Measurements from ENCODE around the gene OTUB2. TPM values are rescaled to one million over a fixed set of nuclear protein-coding genes. Genes with fewer than 3 reads are reported as not detected.

The OTUB2 gene
- total and polyA plus RNA-seq, 10 donors: 0.07 to 1.1 (median 0.43) TPM

DNA sequence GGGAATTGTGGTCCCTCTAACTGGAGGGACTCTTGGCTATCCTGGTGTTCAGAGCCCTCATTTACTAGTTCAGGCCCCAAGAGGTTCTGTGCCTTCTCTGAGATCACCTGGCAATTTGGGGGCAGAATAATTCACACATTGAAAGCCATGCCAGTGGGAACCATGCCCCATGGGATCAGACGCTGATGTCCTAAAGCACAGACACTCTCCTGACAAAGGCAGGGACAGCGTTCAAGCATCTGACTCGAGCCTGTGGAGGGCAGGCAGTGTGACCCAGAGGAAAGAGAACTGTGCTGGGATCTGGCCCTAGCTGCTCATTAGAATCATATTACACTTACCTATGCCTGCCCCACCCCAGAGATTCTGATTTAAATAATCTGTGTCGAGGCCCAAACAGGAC, 47.4 kb upstream of the OTUB2 start:
- Histone ChIP-seq H3K36me3 (no peaks in the 10 kb centered on the region), H3K9me3 (peaks cover 0 to 11% (median 9%) of the 10 kb centered on the region in 8 donors), H3K27me3 (replicated peaks in 1 of 7) (peaks cover 0 to 57% (median 0%) of the 10 kb centered on the region in 7 donors), H3K4me1 (peaks cover 4 to 46% (median 19%) of the 10 kb centered on the region in 6 donors), H3K4me3 (no peak overlapping the region), H3K27ac (peak overlapping the region in 6 of 8 donors; percentile 14 to 50 (median 28))
- no peak for DNase-seq
- WGBS, 5 donors: 72 to 91% (median 78%) methylated on average over 4 of the region's 4 CpGs
- intact Hi-C loops (cut with DNase I; ENCODE audit: low total_unique reads): no loop called here
- TF ChIP-seq POLR2A (IDR thresholded peaks at IDR 0.05) (no peak), POLR2AphosphoS5 (IDR thresholded peaks at IDR 0.05) (no peak)
- TF ChIP-seq, protein P1, sequence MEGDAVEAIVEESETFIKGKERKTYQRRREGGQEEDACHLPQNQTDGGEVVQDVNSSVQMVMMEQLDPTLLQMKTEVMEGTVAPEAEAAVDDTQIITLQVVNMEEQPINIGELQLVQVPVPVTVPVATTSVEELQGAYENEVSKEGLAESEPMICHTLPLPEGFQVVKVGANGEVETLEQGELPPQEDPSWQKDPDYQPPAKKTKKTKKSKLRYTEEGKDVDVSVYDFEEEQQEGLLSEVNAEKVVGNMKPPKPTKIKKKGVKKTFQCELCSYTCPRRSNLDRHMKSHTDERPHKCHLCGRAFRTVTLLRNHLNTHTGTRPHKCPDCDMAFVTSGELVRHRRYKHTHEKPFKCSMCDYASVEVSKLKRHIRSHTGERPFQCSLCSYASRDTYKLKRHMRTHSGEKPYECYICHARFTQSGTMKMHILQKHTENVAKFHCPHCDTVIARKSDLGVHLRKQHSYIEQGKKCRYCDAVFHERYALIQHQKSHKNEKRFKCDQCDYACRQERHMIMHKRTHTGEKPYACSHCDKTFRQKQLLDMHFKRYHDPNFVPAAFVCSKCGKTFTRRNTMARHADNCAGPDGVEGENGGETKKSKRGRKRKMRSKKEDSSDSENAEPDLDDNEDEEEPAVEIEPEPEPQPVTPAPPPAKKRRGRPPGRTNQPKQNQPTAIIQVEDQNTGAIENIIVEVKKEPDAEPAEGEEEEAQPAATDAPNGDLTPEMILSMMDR (IDR thresholded peaks at IDR 0.05 in 8 of 11, conservative IDR thresholded peaks at IDR 0.05 in 3 of 11): no peak

DNA sequence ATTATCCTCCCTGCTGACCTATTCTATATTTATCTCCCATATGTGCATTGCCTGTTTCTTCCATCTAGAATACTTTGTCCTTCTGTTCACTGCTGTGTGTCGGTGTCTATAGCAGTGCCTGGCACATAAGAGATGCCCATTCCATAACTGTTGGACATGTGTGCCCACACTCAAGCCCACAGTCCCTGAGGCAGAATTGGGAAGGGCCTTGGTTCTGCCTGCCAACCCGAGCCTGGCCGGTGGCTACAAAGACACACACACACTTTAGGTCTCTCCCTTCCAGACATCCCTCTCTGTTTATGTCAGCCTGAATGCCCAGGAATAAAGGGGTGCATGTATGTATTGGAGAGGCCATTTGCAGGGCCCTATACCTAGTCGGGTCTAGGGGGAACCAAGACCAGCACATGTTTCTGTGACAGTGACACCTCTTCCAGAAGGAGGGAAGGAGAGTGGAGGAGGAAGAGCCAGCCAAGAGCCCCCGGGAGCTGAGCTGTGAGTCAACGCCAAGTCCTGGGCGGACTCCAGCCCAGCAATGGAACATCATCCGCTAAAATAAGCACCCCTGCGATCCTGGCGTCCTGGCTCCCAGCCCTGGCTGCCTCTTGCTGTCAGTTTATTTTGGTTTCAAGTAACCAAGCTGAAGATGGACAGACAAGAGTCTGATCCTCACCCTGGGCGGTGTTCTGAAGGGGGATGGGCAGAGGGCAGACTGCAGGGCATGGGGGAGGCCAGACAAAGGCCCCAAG, 45.5 kb upstream of the OTUB2 start:
- TF ChIP-seq POLR2AphosphoS5 (IDR thresholded peaks at IDR 0.05): no peak
- TF ChIP-seq, protein P1 (IDR thresholded peaks at IDR 0.05 in 8 of 11, conservative IDR thresholded peaks at IDR 0.05 in 3 of 11): no peak
- no peak for TF ChIP-seq POLR2A (IDR thresholded peaks at IDR 0.05)
- peaks cover 4 to 35% (median 16%) of the 10 kb centered on the region in 6 donors for H3K4me1 ChIP-seq
- no peak overlapping the region for H3K4me3 ChIP-seq
- intact Hi-C loops (cut with DNase I; ENCODE audit: low total_unique reads): no loop called here
- no peak overlapping the region for H3K27ac ChIP-seq
- peaks cover 0 to 59% (median 0%) of the 10 kb centered on the region in 7 donors for H3K27me3 ChIP-seq (replicated peaks in 1 of 7)
- peaks cover 0 to 11% (median 9%) of the 10 kb centered on the region in 8 donors for H3K9me3 ChIP-seq
- WGBS, 5 donors: 78 to 90% (median 85%) methylated on average over 11 of the region's 11 CpGs
- no peaks in the 10 kb centered on the region for H3K36me3 ChIP-seq
- no peak for DNase-seq

DNA sequence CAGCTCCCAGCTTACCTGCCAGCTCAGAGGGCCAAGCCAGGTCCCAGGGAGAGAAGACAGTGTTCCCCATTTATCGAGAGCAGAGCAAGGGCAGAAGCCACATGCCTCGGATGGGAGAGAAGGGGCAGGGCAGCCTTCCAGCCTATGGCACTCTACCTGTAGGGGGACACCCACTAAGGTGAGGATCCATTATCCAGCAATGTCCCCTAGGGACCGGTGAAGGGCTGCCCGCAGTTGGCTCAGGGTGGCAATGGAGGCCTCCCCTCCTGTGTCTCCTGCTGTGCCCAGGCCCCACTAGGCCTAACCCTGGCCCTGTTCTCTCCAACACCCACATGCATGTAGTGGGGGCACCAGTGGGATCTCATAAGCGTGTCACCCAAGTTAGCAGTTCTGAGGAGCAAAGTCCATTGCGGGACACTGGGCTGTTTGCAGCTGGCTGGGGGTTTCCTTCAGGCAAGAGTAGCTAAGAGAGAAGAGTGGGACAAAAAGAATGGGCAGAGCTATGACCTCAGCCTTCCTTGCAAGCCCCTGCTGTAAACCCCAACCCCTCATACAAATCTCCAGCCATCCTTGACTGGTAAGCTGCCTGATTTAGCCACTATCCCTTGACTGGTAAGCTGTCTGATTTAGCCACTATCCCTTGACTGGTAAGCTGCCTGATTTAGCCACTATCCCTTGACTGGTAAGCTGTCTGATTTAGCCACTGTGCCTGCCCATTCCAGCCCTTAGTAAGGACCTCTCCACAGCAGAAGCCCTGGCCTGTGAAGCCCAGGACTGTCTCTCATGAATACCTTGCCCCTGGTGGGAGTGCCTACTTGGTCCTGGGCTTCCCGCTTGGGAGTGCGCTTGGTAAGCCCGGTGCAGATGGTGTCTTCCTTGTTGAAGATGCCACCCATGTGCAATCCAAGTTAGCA, 44.6 kb upstream of the OTUB2 start:
- peaks cover 0 to 62% (median 0%) of the 10 kb centered on the region in 7 donors for H3K27me3 ChIP-seq (replicated peaks in 1 of 7)
- intact Hi-C loops (cut with DNase I; ENCODE audit: low total_unique reads): no loop called here
- no peak for DNase-seq
- no peak overlapping the region for H3K27ac ChIP-seq
- no peaks in the 10 kb centered on the region for H3K36me3 ChIP-seq
- 93 to 98% (median 95%) methylated on average over 7 to 9 of the region's 9 CpGs for WGBS, 5 donors
- TF ChIP-seq, protein P1 (IDR thresholded peaks at IDR 0.05 in 8 of 11, conservative IDR thresholded peaks at IDR 0.05 in 3 of 11): no peak
- TF ChIP-seq POLR2A (IDR thresholded peaks at IDR 0.05): no peak
- TF ChIP-seq POLR2AphosphoS5 (IDR thresholded peaks at IDR 0.05): no peak
- peaks cover 0 to 25% (median 6%) of the 10 kb centered on the region in 6 donors for H3K4me1 ChIP-seq
- no peak overlapping the region for H3K4me3 ChIP-seq
- H3K9me3 ChIP-seq: peaks cover 0 to 11% (median 9%) of the 10 kb centered on the region in 8 donors
